Renal pelvis (tissue), 12 donors: ENCODE measurements around the gene ZNF541. TPM values are rescaled to one million over a fixed set of nuclear protein-coding genes. Genes with fewer than 3 reads are reported as not detected.

ENCODE experiments used
- DNase-seq: peaks from one replicate; pipeline ENCODE4 v3.0.0-alpha.2; 2013
- long read RNA-seq, 16 experiments: transcript quantifications; one replicate each; lab custom pipeline, GENCODE V29; 2026
- polyA plus RNA-seq, 3 donors: library from polyadenylated mRNA; unstranded; fragments of 120-200 nt; gene quantifications; one replicate each; pipeline ENCODE4 v1.2.1, GENCODE V29; 2013; ENCODE audit not compliant: insufficient read length in 3 of 3

The ZNF541 gene, protein sequence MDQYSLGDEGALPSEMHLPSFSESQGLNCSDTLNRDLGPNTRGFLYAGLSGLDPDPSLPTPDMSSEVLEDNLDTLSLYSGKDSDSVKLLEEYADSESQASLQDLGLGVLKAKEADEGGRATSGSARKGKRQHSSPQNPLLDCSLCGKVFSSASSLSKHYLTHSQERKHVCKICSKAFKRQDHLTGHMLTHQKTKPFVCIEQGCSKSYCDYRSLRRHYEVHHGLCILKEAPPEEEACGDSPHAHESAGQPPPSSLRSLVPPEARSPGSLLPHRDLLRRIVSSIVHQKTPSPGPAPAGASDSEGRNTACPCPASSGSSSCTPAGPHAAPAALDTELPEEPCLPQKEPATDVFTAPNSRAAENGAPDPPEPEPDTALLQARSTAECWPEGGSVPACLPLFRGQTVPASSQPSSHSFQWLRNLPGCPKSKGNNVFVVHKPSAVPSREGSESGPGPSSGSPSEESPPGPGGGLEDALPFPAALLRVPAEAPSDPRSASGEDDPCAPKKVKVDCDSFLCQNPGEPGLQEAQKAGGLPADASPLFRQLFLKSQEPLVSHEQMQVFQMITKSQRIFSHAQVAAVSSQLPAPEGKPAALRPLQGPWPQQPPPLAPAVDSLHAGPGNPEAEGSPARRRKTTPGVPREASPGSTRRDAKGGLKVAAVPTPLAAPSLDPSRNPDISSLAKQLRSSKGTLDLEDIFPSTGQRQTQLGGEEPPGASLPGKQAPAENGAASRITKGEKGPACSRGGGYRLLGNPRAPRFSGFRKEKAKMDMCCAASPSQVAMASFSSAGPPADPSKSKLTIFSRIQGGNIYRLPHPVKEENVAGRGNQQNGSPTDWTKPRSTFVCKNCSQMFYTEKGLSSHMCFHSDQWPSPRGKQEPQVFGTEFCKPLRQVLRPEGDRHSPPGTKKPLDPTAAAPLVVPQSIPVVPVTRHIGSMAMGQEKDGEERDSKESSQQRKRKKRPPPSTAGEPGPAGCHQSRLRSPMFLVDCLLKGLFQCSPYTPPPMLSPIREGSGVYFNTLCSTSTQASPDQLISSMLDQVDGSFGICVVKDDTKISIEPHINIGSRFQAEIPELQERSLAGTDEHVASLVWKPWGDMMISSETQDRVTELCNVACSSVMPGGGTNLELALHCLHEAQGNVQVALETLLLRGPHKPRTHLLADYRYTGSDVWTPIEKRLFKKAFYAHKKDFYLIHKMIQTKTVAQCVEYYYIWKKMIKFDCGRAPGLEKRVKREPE (N-terminal part only)
- under 1 TPM; 0.20 to 0.40 (median 0.40) TPM for polyA plus RNA-seq
- long read RNA-seq, donor 1, result 0 reads
- long read RNA-seq, donor 2, result 0 reads
- long read RNA-seq, donor 3, result 0 reads
- long read RNA-seq, donor 4, result 0 reads
- long read RNA-seq, donor 5, result 0 reads
- long read RNA-seq, donor 6, result 0 reads
- long read RNA-seq, donor 7, result 0 reads
- long read RNA-seq, donor 8, result 0 reads
- long read RNA-seq, donor 9, result 0 reads
- long read RNA-seq, donor 10, result 0 reads
- long read RNA-seq, donor 11, result 0 reads
- long read RNA-seq, donor 12, result 0 reads
- long read RNA-seq, donor 13, result 0 reads
- long read RNA-seq, donor 14, result 0 reads
- long read RNA-seq, donor 15, partial matches to known transcripts, result 525 of 525 reads
- long read RNA-seq, donor 15, other reads (novel, unspliced or antisense), result 0 of 525 reads
- long read RNA-seq, donor 16, result 0 reads

DNA sequence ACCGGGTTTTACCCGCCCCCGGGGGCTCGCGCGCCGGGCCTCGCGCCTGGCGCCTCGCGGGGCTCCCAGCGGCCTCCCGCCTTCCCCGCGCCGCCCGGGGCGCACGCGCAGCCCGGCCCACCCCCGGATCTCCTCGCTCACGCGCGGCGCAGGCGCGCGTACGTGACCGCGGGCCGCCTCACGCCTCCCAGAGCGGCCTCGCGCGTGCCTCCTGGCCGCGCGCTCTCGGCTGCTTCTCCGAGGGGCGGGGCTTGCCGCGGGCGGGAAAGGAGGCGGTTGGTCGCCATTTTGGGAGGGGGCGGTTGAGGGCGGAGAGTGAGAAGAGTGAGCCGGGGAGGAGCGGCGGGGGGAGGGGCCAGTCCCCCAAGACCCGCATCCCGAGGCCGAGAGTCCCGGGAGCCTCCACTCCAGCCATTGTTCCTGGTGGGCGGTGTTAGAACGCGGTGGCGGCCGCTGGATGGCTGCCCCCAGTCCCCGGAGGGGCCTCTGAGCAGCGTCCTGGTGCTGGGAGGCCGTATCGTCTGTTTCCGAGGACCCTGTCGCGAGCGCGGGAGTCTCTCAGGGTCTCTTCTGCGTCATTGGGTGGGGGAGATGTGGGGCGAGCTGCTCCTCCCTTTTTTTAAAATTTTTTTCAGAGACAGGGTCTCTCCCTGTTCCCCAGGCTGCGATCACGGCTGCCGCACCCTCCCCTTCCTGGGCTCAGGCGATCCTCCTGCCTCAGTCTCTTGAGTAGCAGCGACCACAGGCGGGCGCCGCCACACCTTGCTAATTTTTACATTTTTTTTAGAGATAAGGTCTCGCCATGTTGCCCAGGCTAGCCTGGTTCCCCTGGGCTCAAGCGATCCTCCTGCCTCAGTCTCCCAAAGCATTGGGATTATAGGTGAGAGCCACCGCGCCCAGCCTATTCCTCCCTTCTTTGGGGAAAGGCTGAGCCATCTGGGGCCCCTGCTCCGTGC lies at the start of gene ZNF541:
ZNF541 (minus strand) TSS at position 78 of the 956 bp plus-strand sequence. CDS start 17,292 bp downstream, outside the sequence.
- DNase-seq, result peak; percentile 56

DNA sequence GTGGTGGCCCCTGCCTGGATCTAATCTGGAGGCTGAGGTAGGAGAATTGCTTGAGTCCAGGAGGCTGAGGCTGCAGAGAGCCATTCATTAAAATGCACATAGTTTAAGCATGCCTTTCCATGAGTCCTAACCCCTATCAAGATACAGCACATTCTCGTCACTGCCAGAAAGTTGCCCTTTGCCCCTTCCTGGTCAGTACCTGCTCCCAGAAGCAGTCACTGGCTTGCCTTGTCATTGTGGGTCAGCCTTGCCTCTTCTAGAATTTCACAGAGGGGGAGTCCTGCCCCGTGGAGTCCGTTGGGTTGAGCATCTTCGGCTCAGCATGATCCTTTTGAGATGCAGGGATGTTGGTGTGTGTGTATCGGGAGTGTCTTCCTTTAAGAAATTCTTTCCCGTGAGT lies 46.8 kb upstream of the ZNF541 start:
- no peak for DNase-seq

DNA sequence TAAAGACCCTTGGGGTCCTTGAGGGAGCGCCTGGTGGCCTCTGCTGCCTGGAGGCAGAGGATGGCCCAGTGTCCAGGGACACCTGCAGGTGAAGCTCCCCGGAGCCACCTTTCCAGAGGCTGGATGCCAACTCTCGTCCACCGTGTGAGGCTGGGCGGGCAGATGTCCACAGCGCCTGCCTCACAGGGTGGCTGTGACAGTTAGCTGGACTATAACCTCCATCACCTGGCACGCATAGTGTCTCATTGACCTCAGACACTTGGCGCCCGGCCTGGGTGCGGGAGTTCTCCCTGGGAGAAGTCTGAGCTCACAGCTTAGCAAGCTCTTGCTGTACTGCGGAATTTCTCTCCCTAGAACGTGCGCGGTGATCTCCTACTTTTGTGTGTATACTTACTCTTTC lies 45.8 kb upstream of the ZNF541 start:
- no peak for DNase-seq

- no peak for DNase-seq
Measured at GRCh38 chr19:47615714-47616113, 42.8 kb upstream of the ZNF541 start.

- DNase-seq, result no peak
Measured at GRCh38 chr19:47615230-47615629, 42.3 kb upstream of the ZNF541 start.

GRCh38 chr19:47614559-47614958 lies 41.6 kb upstream of the ZNF541 start:
- DNase-seq, result no peak

GRCh38 chr19:47614021-47614295 lies 41.0 kb upstream of the ZNF541 start:
- no peak for DNase-seq

GRCh38 chr19:47613165-47614020 lies 40.4 kb upstream of the ZNF541 start:
- peak; percentile 50 for DNase-seq

DNA sequence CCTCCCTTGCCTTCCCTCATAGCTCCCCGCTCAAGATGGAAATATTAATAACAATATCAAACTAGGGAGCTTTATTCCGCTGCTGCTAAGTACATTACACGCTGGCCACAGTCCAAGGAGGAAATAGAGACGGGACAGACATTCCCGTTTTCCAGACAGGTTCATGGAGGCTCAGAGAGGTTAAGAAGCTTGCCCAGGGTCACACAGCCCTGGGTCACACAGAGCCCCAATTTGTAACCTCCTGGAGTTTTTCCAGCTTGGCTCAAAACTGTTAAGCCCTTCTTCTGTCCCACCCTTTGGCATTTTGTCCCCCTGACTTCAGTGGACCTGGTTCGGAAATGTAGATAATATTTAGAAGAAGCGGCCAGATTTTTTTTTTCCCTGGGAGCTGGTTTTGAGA lies 38.0 kb upstream of the ZNF541 start:
- DNase-seq, result no peak

DNA sequence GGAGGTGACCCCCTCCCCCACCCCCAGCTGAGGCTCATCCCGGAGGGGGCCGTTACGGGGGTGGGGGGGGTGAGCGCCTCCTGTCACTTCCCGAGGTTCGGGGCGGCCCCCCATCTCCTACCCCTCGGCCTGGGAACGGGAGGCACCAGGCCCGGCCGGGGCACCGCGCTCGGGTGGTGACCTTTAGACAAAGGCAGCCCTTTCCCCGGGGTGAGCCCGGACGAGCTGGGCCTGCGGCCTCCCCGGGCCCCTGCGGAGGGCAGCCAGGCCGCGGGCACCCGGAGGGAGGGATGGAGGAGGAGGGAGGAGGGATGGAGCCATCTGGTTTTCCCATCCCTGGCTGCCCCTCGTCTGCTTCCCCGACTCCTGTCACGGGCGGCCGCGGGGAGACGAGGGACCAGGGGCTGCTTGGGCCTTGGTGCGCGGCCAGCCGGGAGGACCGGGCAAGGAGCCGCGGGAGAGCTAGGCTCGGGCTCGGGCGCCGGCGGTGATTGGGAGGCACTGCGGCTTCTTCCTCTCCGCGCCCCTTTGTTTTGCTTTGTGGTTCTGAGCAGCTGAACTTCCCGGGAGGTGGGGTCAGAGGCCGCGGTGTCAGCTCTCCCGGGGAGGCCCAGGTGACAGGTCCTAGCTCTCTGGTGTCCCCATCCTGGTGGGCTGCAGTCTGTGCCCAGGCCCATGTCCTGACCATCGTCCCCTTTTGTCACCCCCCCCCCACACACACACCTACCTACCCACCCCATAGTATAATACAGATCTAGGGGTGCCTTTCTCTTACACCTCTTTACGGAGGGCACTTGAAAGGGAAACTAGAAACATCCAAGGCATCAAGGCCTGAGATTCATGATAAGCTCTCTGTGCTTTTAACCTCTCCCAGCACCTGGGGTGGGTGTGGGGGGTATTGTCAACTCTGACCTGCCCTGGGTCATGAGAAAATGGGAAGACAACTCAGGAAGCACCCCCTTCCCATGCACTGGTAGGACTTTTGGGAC lies 37.3 kb upstream of the ZNF541 start:
- peak; percentile 23 for DNase-seq

- peak; percentile 89 for DNase-seq
Measured at GRCh38 chr19:47608969-47609905, 36.3 kb upstream of the ZNF541 start, which contains the start of gene BICRA. Gene BICRA (plus strand): TSS chr19:47609134. CDS start chr19:47673575, 64,441 bp downstream.

DNA sequence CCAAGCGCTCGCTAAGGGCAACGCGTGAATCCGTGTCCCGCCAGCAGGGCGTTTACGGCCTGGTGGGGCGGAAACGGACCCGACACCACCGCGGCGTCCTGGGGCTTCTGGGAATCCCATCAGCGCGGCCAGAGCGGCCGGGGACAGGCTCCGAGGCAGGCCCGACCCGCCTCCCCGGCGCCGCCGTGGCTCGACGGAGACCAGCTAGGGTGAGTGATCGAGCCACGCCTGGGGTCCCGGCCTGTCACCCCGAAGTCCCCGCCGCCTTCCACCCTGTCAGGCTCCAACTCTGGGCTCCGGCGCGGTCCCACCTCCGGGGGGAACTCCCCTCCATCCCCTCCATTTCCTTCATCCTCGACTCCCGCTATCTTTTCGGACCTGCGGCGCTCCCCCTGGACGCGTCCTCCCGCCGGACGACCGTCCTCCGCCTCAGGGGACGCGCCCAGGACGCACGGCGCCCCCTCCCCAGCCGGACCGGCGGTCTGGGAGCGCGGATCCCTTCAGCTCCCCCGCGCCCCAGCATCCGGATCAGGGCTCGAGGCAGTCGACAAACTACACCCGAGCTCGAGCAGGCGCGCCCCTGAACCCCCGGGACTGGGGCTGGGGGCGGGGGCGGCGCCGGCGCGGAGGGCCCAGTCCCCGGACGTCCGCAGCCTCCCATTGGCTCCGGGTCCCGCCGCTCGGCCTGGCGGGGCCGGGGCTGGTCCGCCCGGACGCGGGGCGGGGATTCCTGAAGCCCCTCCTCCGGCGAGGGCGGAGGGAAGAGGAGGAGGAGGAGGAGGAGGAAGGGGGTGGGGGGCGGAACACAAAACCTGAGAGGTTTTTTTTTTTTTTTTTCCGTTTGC lies 35.3 kb upstream of the ZNF541 start:
- DNase-seq, result peak; percentile 95

GRCh38 chr19:47607564-47608073 lies 34.7 kb upstream of the ZNF541 start:
- no peak for DNase-seq

DNA sequence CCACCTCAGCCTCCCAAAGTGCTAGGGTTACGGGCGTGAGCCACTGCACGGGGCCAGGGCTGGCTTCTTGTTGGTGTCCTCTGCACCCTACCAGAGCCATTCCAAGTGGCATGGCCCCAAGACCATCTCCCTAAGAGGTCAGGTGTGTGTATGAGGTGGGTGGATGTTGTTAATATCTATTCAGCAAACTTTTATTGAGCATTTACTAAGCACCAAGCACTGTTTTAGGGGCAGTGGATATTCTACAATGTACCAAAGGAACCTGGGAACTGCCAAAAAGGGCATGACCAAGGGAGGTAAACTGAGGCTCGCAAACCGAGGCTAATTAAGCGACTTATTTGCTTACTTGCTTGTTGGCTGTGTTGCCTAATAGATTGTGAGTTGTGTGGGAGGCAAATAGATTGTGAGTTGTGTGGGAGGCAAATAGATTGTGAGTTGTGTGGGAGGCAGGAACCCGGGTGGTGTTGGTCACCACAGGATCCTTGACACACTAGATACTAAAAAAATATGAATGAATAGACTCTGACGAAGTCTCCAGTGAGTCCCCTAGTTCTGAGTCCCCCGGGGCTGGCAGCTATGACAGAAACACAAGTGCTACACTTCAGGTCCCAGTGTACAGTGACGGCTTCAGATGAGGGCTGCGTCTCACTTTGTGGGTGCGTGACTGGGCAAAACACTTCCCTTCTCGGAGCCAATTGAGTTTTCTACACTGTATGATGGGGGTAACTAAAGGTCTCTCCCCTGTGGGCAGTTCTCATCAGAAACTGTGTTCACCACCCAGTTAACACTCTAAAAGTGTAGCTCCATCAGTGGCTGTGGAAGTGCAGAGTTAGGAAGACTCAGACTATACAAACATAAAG lies 31.0 kb upstream of the ZNF541 start:
- DNase-seq, result no peak
